TTC549 (cell line): ENCODE data around the gene AKIRIN2.

ENCODE experiments used
- FAIRE-seq: peaks from 2 replicates; lab custom pipeline; 2012; peaks lifted over from hg19 to GRCh38; lab: Jason Lieb, UNC

AKIRIN2 gene

GRCh38 chr6:87701676-87702588 is at the start of gene AKIRIN2:
AKIRIN2 (minus strand) TSS chr6:87702233; CDS start chr6:87701684, 549 bp downstream.
- FAIRE-seq: peak; percentile 82

- no peak for FAIRE-seq
These were observed 45.6 kb upstream of the AKIRIN2 start for GRCh38 chr6:87747646-87748045.

GRCh38 chr6:87745966-87746721 is 44.1 kb upstream of the AKIRIN2 start:
- no peak for FAIRE-seq

- FAIRE-seq: no peak
These were observed 41.4 kb upstream of the AKIRIN2 start for GRCh38 chr6:87743454-87743853.

- no peak for FAIRE-seq
These were observed 40.1 kb upstream of the AKIRIN2 start for GRCh38 chr6:87742106-87742505.

GRCh38 chr6:87741001-87741650 is 39.1 kb upstream of the AKIRIN2 start:
- no peak for FAIRE-seq

GRCh38 chr6:87738744-87739143 is 36.7 kb upstream of the AKIRIN2 start:
- FAIRE-seq: no peak

GRCh38 chr6:87738000-87738399 is 36.0 kb upstream of the AKIRIN2 start:
- FAIRE-seq: no peak

- FAIRE-seq: no peak
These were observed 34.9 kb upstream of the AKIRIN2 start for GRCh38 chr6:87736809-87737540.

GRCh38 chr6:87731818-87732661 is 30.0 kb upstream of the AKIRIN2 start:
- no peak for FAIRE-seq

- FAIRE-seq: no peak
These were observed 29.0 kb upstream of the AKIRIN2 start for GRCh38 chr6:87731080-87731479.

GRCh38 chr6:87729965-87730719 is 28.1 kb upstream of the AKIRIN2 start:
- FAIRE-seq: no peak

- no peak for FAIRE-seq
These were observed 26.7 kb upstream of the AKIRIN2 start for GRCh38 chr6:87728706-87729105.

- FAIRE-seq: no peak
These were observed 23.2 kb upstream of the AKIRIN2 start for GRCh38 chr6:87724983-87725811.

GRCh38 chr6:87723170-87724078 is 21.4 kb upstream of the AKIRIN2 start:
- no peak for FAIRE-seq

- FAIRE-seq: no peak
These were observed 20.6 kb upstream of the AKIRIN2 start for GRCh38 chr6:87722540-87723169.

- no peak for FAIRE-seq
These were observed 19.3 kb upstream of the AKIRIN2 start for GRCh38 chr6:87721311-87721710.
